CD4-positive, alpha-beta T cell treated with Interleukin-1 beta for 1 hour (primary cell): ENCODE results near the gene TAAR5.
"Not testable (repeated sequence)": the region's sequence is repeated elsewhere in the genome, so short reads cannot be mapped to it uniquely, and the experiment has no call there.

ENCODE experiments used
- DNase-seq, 2 donors: peaks; one replicate each; pipeline ENCODE4 v3.0.0-alpha.2; 2020 to 2022

The TAAR5 gene, protein sequence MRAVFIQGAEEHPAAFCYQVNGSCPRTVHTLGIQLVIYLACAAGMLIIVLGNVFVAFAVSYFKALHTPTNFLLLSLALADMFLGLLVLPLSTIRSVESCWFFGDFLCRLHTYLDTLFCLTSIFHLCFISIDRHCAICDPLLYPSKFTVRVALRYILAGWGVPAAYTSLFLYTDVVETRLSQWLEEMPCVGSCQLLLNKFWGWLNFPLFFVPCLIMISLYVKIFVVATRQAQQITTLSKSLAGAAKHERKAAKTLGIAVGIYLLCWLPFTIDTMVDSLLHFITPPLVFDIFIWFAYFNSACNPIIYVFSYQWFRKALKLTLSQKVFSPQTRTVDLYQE

DNA sequence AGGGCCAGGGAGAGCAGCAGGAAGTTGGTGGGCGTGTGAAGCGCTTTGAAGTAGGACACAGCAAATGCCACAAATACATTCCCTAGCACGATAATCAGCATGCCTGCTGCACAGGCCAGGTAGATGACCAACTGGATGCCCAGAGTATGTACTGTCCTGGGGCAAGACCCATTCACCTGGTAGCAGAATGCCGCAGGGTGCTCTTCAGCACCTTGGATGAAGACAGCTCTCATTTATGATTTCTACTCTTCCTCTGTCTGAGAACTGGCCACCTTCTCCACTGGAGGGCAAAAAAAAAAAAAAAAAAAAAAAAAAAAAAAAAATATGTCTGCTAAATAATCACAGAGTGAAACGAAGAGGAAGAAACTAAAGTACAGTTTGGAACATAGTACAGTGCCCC is at the start of gene TAAR5:
Gene TAAR5 (minus strand): TSS at position 288 of the 400 bp plus-strand sequence. CDS start 55 bp downstream, at position 233.
- no peak for DNase-seq

DNA sequence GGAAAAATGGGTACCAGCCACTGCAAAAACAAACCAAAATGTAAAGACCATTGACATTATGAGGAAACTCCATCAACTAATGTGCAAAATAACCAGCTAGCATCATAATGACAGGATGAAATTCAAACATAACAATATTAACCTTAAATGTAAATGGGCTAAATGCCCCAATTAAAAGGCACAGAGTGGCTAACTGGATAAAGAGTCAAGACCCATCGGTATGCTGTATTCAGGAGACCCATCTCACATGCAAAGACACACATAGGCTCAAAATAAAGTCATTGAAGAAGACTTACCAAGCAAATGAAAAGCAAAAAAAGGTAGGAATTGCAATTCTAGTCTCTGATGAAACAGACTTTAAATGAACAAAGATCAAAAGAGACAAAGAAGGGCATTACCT is 47.6 kb upstream of the TAAR5 start:
- DNase-seq, result not testable (repeated sequence)

DNA sequence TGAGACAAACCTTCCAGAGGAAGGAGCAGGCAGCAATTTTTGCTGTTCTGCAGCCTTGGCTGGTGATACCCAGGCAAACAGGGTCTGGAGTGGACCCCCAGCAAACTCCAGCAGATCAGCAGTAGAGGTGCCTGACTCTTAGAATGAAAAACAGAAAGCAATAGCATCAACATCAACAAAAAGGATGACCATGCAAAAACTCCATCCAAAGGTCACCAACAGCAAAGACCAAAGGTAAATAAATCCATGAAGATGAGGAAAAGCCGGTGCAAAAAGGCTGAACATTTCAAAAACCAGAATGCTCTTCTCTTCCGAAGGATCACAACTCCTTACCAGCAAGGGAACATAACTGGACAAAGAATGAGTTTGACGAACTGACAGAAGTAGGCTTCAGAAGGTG is 46.4 kb upstream of the TAAR5 start:
- DNase-seq, result not testable (repeated sequence)

DNA sequence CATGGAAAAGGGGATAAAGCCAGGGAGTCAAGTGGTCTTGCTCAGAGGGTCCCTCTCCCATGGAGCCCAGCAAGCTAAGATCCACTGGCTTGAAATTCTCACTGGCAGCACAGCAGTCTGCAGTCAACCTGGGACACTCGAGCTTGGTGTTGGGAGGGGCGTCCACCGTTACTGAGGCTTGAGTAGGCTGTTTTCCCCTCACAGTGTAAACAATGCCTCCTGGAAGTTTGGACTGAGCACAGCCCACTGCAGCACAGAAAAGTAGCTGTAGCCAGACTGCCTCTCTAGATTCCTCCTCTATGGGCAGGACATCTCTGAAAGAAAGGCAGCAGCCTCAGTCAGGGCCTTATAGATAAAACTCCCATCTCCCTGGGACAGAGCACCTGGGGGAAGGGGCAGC is 45.7 kb upstream of the TAAR5 start:
- DNase-seq, result not testable (repeated sequence)

DNA sequence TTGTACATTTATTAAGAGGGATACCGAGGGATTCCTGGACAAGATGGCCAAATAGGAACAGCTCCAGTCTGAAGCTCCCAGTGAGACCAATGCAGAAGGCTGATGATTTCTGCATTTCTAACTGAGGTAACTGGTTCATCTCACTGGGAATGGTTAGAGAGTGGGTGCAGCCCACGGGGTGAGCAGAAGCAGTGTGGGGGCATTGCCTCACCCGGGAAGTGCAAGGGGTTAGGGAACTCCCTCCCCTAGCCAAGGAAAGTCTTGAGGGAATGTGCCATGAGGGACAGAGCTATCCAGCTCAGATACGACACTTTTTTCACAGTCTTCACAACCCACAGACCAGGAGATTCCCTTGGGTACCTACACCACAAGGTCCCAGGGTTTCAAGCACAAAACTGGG is 45.3 kb upstream of the TAAR5 start:
- no peak for DNase-seq

DNA sequence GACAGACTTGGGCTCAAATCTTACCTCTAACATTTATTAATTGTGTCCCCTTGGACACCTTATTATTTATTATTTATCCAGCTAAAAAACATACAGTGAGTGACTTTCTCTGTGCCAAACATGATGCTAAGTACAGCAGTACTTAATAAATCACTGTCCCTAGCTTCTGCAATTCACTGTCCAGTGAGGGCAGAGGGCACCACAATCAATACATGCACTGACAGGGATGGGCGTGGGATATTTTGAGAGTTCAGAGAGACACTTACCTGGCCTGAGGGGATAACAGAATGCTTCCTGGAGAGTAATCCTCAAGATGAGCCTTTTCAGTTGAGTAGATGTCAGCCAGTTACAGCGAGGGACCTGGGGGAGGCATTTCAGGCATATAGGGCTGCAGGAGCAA is 43.8 kb upstream of the TAAR5 start:
- no peak for DNase-seq

DNA sequence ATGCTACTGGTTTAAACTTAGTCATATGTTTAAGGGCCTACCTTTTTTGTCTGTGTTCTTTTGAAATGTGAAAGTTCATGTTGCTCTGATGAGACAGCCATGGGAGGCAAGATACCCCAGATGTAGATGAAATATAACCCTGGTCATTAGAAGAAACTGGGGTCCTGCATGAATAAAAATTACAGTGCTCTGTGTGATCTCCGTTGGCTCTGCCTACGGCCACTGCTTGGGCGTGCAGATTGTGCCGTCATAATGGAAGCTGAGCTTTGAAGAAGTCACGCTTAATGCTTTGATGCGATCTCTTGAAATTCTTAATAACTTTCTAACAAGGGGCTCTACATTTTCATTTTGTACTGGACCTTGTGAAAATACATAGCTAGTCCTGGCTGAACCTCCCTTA is 34.6 kb upstream of the TAAR5 start, which contains the start of gene TAAR2:
Gene TAAR2 (minus strand): TSS at position 101 of the 400 bp plus-strand sequence. CDS start 0 bp downstream, at position 101.
- no peak for DNase-seq

DNA sequence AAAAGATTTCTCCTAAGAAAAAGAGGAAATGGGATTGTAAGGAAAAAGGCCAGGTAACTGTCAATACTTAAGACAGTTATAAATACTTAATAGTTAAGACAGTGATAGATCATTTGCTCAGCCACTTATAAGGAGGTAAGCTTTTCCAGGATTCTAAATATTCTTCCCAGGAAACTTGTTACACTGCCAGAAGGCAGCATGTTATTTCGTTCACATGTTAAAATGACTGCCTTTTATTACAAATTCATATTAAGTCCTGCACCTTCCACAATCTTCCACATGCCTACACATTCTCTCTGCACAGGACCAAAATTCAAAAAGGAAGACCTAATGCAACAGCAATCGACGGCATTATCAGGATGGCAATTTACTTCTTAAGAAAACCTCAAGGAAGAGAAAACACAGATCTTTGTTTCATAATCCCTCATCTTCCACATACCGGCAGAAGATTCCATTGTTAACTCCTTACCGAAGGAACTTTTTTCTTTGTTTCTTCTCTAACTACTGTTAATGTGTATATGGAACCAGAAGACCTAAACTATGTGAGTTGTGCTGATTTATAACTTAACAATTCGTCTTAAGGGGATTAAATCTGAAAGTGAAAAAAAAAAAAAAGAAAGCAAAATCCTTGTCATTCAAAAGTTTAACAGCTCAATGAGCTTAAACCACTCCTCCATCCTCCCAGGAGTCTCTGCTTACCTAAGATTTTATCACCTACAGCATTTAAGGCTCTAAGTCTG is 33.7 kb upstream of the TAAR5 start:
- no peak for DNase-seq

DNA sequence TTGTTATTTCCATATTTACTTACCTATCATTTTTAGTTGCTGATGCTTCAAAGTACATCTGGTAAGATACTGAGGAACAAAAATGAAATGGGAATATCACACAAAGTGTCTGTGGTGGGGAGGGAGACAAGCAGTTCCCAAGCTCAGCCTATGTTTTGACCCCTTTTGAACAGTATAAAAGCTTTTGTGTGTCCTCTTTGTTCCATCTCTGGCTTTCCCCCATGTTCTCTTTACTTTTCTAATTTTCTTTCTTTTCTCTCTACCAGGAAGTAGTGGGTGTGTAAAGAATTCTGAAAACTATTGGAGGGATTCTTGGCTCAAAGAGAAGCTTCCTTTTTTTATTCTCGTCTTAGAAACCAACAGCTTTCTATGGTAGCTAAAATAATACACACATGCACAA is 27.1 kb upstream of the TAAR5 start:
- DNase-seq, result no peak

DNA sequence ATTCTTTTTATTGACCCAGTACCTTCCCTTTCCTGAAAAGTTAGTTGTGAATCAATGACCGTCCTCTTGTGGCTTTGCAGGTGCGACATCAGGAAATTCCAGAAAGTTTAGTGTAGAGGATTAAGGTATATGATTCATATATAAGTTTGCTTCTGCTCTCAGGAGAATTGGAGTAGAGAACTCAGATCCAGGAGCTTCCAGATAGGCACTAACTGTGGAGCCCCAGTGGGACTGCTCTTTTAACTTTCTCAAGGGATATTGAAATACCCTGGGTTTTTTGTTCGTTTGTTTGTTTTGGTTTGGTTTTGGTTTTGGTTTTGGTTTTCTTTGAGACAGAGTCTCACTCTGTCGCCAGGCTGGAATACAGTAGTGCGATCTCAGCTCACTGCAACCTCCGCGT is 25.0 kb upstream of the TAAR5 start:
- DNase-seq, result peak in 1 of 2 donors; percentile 5

DNA sequence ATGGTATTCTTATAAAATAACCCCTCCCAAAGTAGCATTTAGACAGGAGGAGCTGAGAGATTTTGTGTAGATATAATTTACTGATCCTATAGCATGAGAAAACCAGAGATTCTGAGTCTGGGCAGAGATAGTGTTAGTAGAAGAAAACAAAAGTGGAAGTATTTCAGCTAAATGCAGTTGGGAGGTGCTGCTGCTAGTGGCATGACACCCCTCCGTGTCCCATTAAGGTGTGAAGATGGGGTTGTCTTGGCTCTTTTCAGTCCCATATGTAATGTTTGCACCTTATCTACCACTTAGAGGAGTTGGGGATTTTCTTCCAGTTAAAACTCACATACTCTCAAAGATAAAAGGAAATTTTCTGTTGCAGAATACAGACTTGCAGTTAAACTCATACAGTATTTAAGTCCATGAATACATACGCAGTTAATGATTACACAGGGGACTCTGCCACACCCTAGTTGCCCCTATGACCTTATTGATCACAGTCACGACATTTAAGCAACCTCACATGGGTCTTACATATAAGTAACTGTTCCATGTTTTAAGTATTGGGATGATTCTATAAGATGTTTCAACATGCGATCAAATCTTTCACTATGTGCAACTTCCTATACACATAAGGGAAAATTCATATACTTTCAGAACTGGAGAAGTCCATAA is 23.0 kb upstream of the TAAR5 start:
- peak; percentile 6 to 14 for DNase-seq

DNA sequence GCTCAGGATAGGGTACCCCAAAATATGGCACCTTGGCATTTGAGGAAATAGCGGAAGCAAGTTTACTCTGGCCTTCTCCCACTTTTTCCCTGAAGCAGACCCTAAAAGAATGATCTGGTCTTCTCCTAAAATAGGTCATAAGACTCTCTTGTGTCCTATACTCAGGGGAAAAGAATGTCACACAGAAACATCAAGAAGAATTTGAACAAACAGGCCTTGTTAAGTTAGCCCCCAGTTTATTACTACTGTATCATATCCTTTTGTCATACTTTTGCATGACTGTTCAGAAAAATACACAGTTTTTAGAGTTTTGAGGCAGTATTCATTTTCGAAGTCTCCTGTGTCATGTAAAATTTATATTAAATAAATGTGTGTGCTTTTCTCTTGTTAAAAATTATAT is 22.1 kb upstream of the TAAR5 start:
- no peak for DNase-seq

DNA sequence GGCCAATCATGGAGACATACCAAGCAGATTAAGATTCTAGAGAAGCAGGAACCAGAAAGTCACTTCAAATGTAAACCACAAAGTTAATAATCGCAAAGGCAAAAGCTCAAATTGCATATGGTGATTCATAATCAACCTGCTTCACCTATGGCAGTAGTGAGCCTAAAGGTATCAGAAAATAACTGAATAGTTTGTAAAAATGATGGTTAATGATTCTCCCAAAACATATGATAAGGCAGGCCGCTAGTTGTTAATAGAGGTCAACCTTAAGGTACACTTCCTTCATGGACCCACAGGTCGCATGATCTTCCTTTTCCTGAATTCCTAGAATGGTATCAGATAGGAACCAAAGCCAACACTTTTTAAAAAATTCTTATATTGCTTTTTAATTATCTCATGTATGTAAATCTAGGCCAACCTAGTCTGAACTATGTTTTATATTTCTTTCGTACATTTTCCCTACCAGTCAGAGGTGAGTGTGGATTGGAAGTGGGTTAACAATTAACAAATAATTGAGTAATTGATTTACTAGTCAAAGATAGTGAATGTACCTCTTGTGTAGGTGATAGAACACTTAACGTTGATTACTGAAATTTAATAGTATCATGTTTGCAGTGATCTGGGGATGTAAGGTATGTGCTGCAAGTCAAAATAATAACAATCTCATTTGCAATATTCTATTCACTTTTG is 18.1 kb upstream of the TAAR5 start:
- no peak for DNase-seq

DNA sequence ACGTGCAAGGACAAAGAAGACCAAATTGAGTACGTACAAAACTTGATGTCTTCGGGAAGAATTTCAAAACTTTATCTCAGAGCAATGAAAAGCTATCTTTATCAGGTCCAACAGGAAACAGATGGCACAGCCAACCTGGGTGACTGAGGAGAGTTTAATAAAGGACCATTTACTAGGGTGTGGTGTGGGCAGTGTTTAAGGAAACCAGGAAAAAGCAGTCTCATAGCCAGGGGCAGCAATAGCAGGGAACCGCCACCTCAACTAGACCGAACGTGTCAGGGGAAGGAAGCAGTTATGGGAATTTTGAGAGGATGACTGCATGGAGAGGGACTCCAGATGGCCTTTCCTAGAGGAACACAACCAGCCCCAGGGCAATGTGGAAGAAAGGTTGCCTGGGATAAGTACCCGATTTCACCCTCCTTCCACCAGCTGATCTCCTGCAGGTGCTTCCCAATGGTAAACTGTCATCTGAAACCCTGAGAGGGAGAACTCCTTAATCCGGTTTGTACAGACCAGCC is 15.2 kb upstream of the TAAR5 start:
- DNase-seq, result no peak

DNA sequence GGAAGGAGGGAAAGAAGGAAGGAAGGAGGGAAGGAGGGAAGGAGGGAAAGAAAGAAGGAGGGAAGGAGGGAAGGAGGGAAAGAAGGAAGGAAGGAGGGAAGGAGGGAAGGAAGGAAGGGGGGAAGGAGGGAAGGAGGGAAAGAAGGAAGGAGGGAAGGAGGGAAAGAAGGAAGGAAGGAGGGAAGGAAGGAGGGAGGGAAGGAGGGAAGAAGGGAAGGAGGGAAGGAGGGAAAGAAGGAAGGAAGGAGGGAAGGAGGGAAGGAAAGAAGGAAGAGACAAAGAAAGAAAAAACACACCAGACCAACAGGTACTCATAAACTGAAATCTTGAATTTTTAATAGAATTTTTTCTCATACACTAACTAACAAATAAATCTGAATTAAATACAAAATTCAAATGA is 11.4 kb upstream of the TAAR5 start:
- DNase-seq, result not testable (repeated sequence)

DNA sequence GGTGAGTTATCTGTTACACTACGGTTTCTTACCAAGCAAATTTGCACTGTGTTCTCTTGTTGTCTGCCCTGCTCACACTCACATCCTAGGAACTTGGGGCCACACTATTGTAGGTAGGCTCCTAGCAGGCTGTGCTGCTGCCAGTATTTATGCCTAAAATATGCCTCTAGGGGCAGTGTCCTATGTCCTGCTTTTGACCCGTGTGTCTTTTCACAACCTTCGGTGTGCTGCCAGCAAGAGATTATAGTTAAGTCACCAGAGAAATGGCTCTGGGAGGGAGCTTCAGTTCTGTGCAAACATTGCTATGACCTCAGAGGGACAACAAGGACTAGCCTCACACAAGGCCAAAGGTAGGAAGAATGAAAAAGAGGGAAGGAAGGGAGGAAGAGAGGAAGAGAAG is 8.9 kb upstream of the TAAR5 start:
- no peak for DNase-seq

DNA sequence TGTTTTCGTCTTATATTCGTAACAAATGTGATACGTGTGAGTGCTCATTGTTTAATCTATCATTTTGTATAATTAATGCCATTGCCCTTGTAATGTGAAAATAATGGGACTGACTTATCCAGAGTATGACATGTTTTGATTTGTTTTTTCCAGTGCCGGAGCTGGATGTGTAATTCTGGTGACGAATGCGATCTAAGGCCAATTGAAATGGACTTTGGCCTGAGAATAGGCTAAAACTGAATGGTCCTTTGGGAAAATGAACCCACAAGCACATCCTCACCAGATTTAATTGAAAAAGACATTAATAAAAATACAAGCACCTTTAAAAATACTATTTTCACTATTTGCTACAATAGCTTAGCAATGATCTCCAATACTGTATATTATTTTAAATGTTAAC is 6.7 kb upstream of the TAAR5 start:
- DNase-seq, result no peak

DNA sequence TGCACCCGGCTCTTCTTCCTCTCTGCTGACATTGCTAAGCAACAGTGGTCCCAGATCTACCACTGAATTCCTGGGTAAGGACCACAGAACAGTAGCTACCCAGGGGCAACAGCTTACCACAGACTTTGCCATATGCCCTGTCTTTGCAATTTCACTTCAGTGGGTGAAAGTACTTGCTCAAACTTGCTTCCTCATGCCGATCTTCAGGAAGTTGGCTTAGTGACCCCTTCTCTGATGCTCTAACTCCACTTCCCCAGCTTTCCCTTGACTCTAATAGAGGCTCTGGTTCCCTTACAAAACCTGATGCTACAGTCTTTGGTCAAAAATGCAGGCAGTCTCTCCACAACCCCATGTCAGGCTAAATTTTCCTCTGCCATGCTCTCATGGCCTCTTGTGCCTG is 3.3 kb upstream of the TAAR5 start:
- DNase-seq, result no peak

DNA sequence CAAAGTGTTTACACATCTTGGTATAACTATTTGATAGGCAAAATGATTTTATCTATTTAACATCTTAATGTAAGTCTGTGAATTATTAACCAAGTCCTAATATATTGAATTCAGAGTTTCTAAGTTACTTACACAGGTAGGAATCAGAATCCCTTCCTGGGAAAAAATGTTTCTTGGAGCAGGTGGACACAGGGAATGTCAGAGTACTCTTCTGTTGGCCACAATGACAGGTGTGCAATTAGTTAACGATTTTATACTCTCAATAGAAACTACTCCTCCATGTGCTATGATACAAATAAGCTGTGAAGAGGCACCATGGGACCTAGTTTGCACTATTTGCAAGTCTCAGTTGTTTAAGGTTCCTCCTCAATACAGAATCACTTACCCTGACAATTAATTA is 821 bp upstream of the TAAR5 start:
- DNase-seq, result no peak

DNA sequence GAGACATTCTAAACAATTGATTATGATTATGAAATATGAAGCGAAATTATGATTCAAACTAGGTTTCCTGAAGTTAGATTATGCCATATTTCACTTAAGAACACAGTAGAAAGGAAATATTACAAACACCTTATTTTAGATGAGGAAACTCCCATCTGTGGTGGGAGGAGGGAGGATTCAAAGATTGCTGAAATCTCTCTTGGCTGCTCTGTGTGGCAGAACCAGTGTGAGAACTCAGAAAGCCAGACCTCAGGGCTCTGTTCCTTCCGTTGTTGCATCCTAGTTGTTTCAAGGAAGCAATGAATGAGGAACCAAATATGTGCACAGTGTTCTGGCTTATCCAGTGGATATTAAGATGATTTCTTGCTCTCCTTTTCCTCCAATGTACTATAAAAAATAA is 2.1 kb downstream of the TAAR5 start:
- DNase-seq, result peak in 1 of 2 donors; percentile 1

DNA sequence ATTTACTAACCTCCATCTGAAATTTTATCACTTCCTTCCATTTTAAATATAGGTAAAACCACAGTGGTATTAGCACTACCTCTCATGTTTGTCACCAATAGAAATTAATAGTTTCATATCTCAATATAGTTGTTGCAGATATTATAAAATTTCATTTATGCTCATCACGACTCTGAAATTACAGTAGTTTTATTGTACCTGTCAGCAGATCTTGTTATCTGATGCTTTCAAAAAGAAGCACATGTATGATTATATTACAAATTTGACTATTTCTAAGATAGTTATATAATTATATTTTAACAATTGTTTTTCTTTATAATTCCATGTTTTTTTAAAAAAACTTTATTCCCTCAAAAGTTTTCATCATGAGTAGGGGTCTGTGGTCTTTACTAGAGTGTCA is 4.8 kb downstream of the TAAR5 start:
- no peak for DNase-seq

DNA sequence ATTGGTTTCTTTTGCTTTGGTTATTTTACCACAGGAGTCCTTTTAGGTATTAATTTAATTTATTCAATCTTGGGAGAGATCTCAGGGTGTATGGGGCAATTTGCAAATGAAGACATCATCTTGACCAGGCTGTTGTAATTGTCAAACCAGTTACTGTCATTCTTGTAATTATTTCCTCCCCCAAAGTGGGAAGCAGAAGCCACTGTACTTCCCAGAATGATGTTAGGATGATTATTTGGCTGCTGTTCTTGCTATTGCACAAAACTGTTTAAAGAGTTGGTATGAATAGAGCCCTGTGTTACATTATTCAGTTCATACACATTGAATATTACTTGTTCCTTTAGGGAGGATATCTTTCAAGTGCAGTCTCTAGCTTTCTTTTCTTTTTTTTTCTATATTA is 17.8 kb downstream of the TAAR5 start:
- no peak for DNase-seq

DNA sequence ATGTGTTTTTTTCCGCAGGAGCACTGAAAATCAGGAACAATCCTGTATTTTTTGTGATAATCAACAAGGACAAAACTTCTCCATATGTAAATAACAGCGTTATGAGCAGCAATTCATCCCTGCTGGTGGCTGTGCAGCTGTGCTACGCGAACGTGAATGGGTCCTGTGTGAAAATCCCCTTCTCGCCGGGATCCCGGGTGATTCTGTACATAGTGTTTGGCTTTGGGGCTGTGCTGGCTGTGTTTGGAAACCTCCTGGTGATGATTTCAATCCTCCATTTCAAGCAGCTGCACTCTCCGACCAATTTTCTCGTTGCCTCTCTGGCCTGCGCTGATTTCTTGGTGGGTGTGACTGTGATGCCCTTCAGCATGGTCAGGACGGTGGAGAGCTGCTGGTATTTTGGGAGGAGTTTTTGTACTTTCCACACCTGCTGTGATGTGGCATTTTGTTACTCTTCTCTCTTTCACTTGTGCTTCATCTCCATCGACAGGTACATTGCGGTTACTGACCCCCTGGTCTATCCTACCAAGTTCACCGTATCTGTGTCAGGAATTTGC is 19.2 kb downstream of the TAAR5 start, which contains the start of gene TAAR6:
Gene TAAR6 (plus strand): TSS at position 102 of the 557 bp plus-strand sequence. CDS start 0 bp downstream, at position 102.
- no peak for DNase-seq
